ENCODE measurements around the gene PLEKHA6. TPM values are rescaled to one million over a fixed set of nuclear protein-coding genes. Genes with fewer than 3 reads are reported as not detected.
A peak's percentile ranks its signal among the peaks of the same experiment; 100 is the strongest.

The PLEKHA6 gene
- total RNA-seq, 1 experiment from 2014 or later, result 2.1 TPM

GRCh38 chr1:204288021-204288588 lies 71.6 kb downstream of the PLEKHA6 start:
- peak overlapping the region; percentile 51 for H3K4me2 ChIP-seq (ENCODE audit: insufficient read depth, insufficient read length, low read length)

More at GRCh38 chr1:204288021-204288588, 71.6 kb downstream of the PLEKHA6 start:
- Histone ChIP-seq H4K91ac (ENCODE audit: insufficient read length, low read depth, low read length) (no peak overlapping the region), H3K27ac (ENCODE audit: insufficient read length, low read depth, low read length) (no peak overlapping the region), H2AFZ (ENCODE audit: low read length) (no peak overlapping the region), H3K18ac (ENCODE audit: insufficient read length, low read depth, low read length) (no peak overlapping the region), H3K23ac (ENCODE audit: insufficient read length, low read depth, low read length) (no peak overlapping the region), H3K27me3 (ENCODE audit: insufficient read depth, low read length) (no peaks in the 10 kb centered on the region; the same call in 1 of the 2 replicates), H3K56ac (ENCODE audit: insufficient read length, low read depth, low read length) (no peak overlapping the region), H3K23me2 (ENCODE audit: insufficient read length, low read depth, low read length, poor library complexity, severe bottlenecking) (no peaks in the 10 kb centered on the region), H4K8ac (replicated peaks; ENCODE audit: insufficient read length, low read depth, low read length) (no peak overlapping the region), H2BK20ac (ENCODE audit: low read depth, low read length, poor library complexity, severe bottlenecking) (no peak overlapping the region), H3K14ac (ENCODE audit: insufficient read depth, low read length) (no peak overlapping the region), H4K20me1 (ENCODE audit: control insufficient read depth, insufficient read depth, insufficient read length) (no peaks in the 10 kb centered on the region), H4K5ac (ENCODE audit: insufficient read length, low read depth, low read length) (no peak overlapping the region), H3K79me1 (ENCODE audit: insufficient read depth, low read depth, low read length, poor library complexity, severe bottlenecking) (no peaks in the 10 kb centered on the region), H3K9ac (ENCODE audit: extremely low read depth, insufficient read length, low read length) (no peak overlapping the region), H2BK120ac (ENCODE audit: low read depth, low read length, poor library complexity, severe bottlenecking) (no peak overlapping the region), H2BK12ac (ENCODE audit: insufficient read length, low read depth, low read length) (no peak overlapping the region), H3K4ac (ENCODE audit: low read depth, low read length) (no peak overlapping the region), H3K9me3 (ENCODE audit: control insufficient read depth, low read depth, low read length) (no peaks in the 10 kb centered on the region), H2AK5ac (ENCODE audit: insufficient read length, low read length) (no peak overlapping the region), H2BK15ac (ENCODE audit: low read depth, low read length) (no peak overlapping the region), H3T11ph (ENCODE audit: low read length) (no peak overlapping the region), H3K4me1 (ENCODE audit: insufficient read depth, low read length) (peaks cover 12% of the 10 kb centered on the region), H3K79me2 (ENCODE audit: insufficient read depth, low read length) (no peaks in the 10 kb centered on the region), H2BK5ac (ENCODE audit: insufficient read length, low read length) (no peak overlapping the region)
- no peak for TF ChIP-seq CTCF (conservative IDR thresholded peaks at IDR 0.05)
- Mint-ChIP-seq H3K4me1 (peaks cover 31 to 40% of the 10 kb centered on the region in 2 experiments), H3K27ac (peak overlapping the region in 2 of 3 experiments; percentile 53 to 70; a peak in 4 of 7 replicates), H3K27me3 (ENCODE audit: low read depth) (peaks cover 3% of the 10 kb centered on the region; the same call in 1 of the 2 replicates), H3K36me3 (ENCODE audit: insufficient read depth in 1 of 3, low read depth in 3 of 3) (no peaks in the 10 kb centered on the region), H3K9me3 (no peaks in the 10 kb centered on the region), H3K4me3 (peak overlapping the region in 1 of 2 experiments; percentile 80; a peak in 3 of 5 replicates)
- WGBS (ENCODE audit: extremely low coverage, insufficient read length, low lambda C conversion rate), result no CpG with 5 or more reads among the region's 8 CpGs
- DNase-seq, result peak; percentile 85
